RCC 7860 (cell line): ENCODE results near the gene OTOGL.

ENCODE experiments used
- DNase-seq: peaks from one replicate; pipeline ENCODE4 v3.0.0-alpha.2; 2015; ENCODE audit warnings: low spot score
- FAIRE-seq: peaks from 2 replicates; lab custom pipeline; 2012; peaks lifted over from hg19 to GRCh38; lab: Jason Lieb, UNC

OTOGL gene

GRCh38 chr12:80353254-80353653, 253.9 kb downstream of the OTOGL start:
- no peak for DNase-seq

GRCh38 chr12:80356097-80356496, 256.8 kb downstream of the OTOGL start:
- no peak for FAIRE-seq
- DNase-seq = no peak

More at GRCh38 chr12:80353254-80353653, 253.9 kb downstream of the OTOGL start:
- FAIRE-seq = no peak

- FAIRE-seq (no peak), DNase-seq (no peak)
Measured at GRCh38 chr12:80359703-80360102, 260.4 kb downstream of the OTOGL start.

GRCh38 chr12:80364056-80364455, 264.7 kb downstream of the OTOGL start:
- FAIRE-seq (no peak), DNase-seq (no peak)

- FAIRE-seq (no peak), DNase-seq (no peak)
Measured at GRCh38 chr12:80373666-80374065, 274.3 kb downstream of the OTOGL start.

GRCh38 chr12:80374615-80375014, 275.3 kb downstream of the OTOGL start:
- DNase-seq = peak; percentile 12

GRCh38 chr12:80377140-80377794, 277.9 kb downstream of the OTOGL start:
- FAIRE-seq = no peak
- no peak for DNase-seq

More at GRCh38 chr12:80374615-80375014, 275.3 kb downstream of the OTOGL start:
- no peak for FAIRE-seq

GRCh38 chr12:80381121-80381520, 281.8 kb downstream of the OTOGL start:
- DNase-seq (no peak), FAIRE-seq (no peak)

GRCh38 chr12:80382254-80382653, 282.9 kb downstream of the OTOGL start:
- no peak for FAIRE-seq
- no peak for DNase-seq

GRCh38 chr12:80400571-80400991, 301.2 kb downstream of the OTOGL start:
- FAIRE-seq = no peak
- no peak for DNase-seq

- FAIRE-seq (no peak), DNase-seq (no peak)
Measured at GRCh38 chr12:80401191-80401590, 301.9 kb downstream of the OTOGL start.

GRCh38 chr12:80404629-80405028, 305.3 kb downstream of the OTOGL start:
- FAIRE-seq = no peak
- no peak for DNase-seq

GRCh38 chr12:80406253-80406652, 306.9 kb downstream of the OTOGL start:
- DNase-seq (no peak), FAIRE-seq (no peak)

- no peak for DNase-seq
- no peak for FAIRE-seq
Measured at GRCh38 chr12:80411787-80412186, 312.4 kb downstream of the OTOGL start.

- peak; percentile 40 for DNase-seq
- FAIRE-seq = peak; percentile 82
Measured at GRCh38 chr12:80412343-80412953, 313.1 kb downstream of the OTOGL start.

GRCh38 chr12:80413462-80413861, 314.1 kb downstream of the OTOGL start:
- FAIRE-seq (no peak), DNase-seq (no peak)

- DNase-seq = no peak
Measured at GRCh38 chr12:80415466-80415865, 316.1 kb downstream of the OTOGL start.

GRCh38 chr12:80419644-80420043, 320.3 kb downstream of the OTOGL start:
- no peak for FAIRE-seq
- no peak for DNase-seq

More at GRCh38 chr12:80415466-80415865, 316.1 kb downstream of the OTOGL start:
- no peak for FAIRE-seq

GRCh38 chr12:80420075-80420474, 320.7 kb downstream of the OTOGL start:
- no peak for FAIRE-seq
- DNase-seq = no peak

GRCh38 chr12:80422550-80422949, 323.2 kb downstream of the OTOGL start:
- DNase-seq (no peak), FAIRE-seq (no peak)
